Left forelimb (tissue), 1 donor: ENCODE data around the gene SNX17.
"Not testable (repeated sequence)": the region's sequence is repeated elsewhere in the genome, so short reads cannot be mapped to it uniquely, and the experiment has no call there.

Source experiments
- DNase-seq: peaks from one replicate; pipeline ENCODE4 v3.0.0-alpha.2; 2018; ENCODE audit warnings: low spot score

SNX17 gene

DNA sequence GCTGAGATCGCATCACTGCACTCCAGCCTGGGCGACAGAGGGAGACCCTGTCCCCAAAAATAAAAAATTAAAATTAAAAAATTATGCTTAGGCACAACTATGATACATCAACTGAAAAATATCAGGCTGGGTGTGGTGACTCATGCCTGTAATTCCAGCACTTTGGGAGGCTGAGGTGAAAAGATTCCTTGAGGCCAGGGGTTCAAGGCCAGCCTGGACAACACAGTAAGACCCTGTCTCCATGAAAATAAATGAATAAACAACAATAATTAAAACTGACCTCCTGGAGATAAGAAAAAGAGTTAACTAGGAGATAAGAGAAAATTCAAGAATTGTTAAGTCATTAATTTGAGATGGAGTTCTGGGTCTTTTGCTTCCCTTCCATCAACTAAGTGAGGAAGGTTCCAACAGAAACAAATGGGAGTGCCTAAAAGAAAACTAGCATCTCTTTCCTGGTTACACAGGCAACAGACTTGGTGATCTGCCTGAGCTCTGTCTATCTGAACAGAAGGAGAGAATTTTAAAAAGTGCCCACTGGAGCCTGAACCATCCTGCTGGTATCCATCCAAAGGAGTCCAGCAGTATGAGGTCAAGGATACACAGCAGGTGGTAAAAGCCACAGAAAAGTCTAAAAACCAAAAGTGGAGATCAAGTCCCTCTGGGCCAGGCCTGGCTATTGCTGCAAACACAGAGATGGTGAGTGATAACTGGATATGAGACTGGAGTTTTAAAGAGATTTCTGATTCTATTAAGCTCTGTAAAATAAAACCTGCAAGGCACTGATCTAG is 30.1 kb downstream of the SNX17 start:
- no peak for DNase-seq

DNA sequence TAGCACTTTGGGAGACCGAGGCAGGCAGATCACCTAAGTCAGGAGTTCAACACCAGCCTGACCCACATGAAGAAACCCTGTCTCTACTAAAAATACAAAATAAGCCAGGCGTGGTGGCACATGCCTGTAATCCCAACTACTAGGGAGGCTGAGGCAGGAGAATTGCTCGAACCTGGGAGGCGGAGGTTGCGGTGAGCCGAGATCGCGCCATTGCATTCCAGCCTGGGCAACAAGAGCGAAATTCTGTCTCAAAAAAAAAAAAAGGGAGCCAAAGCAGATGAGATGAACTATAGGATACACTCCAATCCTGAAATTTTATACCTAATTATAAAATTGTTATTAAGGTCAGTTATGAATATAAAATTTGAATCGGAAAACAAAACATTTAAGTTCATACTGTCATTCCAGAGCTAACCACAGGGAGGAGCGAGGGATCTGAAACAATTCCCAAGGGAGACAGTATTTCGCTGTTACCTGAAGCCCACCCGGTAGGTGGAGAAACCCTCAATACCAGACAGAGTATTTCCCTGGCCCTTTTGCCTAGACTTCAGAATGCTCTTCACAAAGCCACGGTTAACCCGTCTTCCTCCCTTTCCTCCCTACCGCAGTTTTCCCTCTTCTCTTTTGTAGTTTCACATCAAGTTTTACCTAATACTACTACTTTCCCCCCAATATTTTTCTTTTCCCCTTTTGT is 37.5 kb downstream of the SNX17 start:
- DNase-seq = no peak

DNA sequence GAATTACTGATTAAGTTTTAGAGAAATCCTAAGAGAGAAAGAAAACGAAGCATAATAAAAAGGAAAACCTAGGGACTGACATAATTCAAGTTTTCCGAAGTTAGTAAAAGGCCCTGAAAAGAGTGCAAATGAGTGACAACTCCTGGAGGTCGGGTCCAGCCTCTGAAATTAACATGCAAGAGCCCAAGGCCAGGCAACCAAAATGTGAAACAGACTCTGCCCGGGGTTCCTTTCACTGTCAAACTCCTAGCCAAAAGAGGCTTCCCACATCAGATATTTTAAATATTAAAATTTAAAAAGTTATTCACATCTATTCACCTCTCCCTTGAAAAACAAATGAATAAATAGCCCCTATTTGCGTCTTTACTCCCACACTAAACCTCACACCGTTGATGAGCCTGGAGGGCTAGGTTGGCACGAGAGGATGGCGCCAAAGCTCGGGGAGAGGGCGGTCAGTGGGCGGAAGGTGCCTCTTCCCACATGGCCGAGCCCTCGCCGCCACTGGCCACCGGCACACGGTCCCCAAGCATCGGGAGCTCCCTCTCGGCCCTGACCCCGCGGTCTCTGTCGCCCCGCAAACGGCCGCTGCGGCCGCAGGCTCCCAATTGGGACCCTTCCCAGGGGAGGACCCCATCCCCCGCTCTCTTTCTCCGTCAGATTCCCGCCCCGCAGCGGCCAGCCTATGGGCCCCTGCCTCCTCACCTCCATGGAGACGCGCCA is 38.3 kb downstream of the SNX17 start:
- DNase-seq = no peak

DNA sequence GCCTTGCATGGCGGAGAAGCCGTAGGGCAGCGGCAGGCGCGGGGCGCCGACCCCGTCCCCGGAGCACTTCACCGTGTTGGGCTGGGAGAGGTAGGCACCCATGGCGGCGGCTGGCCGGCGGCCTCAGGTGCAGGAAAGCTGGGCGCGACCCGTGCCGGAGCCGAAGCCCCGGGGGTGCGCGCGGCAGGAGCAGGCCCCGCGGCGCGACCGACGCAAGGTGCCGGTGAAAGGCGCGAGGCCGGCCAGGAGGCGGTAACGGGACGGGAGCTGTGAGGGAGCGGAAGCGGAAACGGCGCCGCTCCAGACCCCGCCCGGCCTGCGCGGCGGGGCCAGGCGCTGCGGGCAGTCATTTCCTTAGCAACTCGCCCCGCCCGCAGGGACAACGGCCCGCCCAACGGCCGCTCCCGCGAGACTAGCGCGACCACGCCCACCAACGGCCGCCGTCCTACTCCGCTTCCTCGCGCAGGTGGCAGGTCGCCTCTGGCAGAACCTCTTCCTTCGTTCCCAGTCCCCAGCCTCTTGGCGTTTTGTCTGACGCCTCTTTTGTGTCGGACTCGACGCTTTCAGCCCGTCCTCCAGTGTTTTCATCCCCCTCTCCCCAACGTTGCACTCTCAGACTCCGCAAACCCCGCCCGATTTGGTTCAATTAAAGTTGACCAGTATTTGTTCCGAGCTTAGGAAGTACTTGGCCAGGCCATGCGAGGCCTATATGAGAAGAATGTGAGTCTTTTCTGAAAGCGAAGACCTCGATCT is 39.1 kb downstream of the SNX17 start, which contains the start of gene PPM1G:
Gene PPM1G (minus strand): TSS at position 271 of the 753 bp plus-strand sequence. CDS start 169 bp downstream, at position 102.
- peak; percentile 96 for DNase-seq

DNA sequence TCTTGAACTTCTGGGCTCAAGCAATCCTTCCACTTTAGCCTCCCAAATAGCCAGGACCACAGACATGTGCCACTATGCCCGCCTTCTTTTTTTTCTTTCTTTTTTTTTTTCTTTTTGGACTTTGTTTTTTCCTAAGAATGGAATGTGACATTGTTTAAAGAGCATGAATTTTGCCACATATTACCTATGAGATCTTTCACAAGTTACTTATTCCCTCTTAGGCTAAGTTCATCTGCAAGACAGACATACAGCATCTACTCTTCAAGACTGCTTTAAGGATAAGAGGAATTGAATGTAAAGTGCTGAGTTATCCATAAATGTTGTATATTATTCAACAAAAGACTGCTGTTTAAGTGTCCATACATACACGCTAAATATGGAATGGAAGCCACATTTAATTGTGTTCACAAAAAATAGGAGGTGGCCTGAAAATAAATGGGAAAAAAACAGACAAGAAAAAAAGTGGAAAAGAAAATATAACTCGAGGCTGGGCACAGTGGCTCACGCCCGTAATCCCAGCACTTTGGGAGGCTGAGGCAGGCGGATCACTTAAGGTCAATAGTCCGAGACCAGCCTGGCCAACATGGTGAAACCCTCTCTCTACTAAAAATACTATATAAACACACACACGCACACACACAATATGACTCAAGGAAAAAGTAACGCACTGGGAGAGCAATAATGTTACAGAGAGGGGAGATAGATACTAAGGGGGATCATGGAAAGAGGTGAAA is 42.2 kb downstream of the SNX17 start:
- DNase-seq = no peak

DNA sequence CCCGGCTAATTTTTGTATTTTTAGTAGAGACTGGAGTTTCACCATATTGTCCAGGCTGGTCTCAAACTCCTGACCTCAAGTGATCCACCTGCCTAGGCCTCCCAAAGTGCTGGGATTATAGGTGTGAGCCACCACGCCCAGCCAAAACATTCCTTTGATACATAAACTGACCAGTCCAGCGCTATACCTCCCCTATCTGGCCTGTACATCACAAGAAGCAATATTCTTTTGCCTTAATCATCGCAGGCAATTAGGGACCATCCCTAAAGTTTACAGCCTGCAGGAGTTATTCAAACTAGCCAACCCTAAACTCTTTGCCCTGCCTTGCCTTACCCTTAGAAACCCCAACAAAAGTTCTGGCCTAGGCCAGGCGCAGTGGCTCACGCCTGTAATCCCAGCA is 45.7 kb downstream of the SNX17 start:
- no peak for DNase-seq

DNA sequence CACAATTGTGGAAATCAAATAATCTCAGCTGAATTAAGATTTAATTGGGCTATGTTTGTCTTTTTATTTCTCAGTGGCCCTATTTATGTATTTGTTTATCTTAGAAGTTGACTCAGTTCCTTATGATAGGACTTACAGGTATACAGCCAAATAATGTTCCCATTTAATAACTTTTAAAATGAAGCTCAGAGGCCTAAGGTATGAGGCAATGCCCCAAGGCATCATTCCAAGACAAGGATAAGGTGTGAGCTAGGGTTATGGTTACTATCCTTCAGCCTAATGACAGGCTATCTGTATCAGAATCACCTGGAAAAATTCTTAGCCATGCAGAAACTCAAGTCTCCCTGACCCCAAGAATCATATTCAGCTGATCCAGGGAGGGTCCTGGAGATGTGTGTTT is 50.6 kb downstream of the SNX17 start:
- no peak for DNase-seq

DNA sequence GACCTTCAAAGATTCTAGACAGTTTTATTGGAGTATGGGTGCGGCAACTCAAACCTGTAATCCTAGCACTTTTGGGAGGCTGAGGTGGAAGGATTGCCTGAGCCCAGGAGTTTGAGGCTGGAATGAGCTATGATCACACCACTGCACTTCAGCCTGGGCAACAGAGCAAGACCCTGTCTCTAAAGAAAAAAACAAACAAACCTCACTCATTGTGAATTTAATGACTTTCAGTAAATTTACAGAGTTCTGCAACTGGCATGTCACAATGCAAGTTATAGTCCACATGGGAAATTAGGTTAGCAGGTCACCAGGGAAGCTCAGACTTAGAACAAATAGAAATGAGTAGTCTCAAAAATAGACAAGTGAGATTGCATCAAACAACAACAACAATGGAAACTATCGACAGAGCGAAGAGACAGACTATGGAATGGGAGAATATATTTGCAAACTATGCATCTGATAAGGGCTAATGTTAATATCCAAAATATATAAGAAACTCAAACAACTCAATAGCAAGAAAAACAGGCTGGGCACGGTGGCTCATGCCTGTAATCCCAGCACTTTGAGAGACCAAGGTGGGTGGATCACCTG is 51.3 kb downstream of the SNX17 start:
- DNase-seq = no peak

DNA sequence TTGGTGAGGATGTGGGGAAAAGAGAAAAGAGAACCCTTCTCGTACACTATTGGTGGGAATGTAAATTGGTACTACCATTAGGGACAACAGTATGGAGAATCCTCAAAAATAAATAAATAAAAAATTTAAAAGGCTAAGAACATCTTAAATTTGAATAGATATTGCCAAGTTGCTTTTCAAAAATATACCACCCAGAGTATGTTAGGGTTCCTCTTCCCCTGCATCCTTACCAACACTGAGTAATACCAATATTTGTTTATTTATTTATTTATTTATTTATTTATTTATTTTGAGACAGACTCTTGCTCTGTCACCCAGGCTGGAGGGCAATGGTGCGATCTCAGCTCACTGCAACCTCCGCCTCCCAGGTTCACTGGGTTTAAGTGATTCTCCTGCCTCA is 52.5 kb downstream of the SNX17 start:
- no peak for DNase-seq

DNA sequence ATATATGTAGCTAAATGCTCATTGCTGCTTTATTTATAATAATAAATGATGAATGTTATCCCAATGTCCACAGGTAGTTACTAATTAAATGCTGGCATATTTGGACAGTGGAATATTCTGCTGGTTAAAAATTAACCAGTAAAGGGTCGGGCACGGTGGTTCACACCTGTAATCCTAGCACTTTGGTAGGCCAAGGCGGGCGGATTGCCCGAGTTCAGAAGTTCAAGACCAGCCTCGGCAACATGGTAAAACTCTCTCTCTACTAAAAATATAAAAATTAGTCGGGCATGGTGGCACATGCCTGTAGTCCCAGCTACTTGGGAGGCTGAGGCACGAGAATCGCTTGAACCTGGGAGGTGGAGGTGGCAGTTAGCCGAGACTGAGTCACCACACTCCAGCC is 54.6 kb downstream of the SNX17 start:
- not testable (repeated sequence) for DNase-seq
